NCI-H460 (cell line): Measurements from ENCODE around the gene ATF6B. TPM values are rescaled to one million over a fixed set of nuclear protein-coding genes. Genes with fewer than 3 reads are reported as not detected.

Source experiments
- small RNA-seq, 2 experiments: library from RNA; depleted of rRNA; stranded (forward); fragments of <200 nt; gene quantifications; one replicate each; pipeline ENCODE3, GENCODE V24; 2014
- total RNA-seq: library from RNA; depleted of rRNA; stranded (reverse); fragments of >200 nt; shearing (Covaris generic); gene quantifications from 2 replicates; pipeline ENCODE4 v1.2.3, GENCODE V29; 2014; rRNA removed

ATF6B gene
- total RNA-seq, 1 experiment from 2014 or later, result 20.7 TPM

Small RNA genes within 50 kb of the gene (small RNA-seq; reads per million reads assigned to genes)
- gene RNA5SP206, result 0 reads per million in 2 experiments

Other genes starting within 250 kb of the ATF6B start
- 0.07 TPM in 1 of 2 replicates, not detected in the other for gene SLC44A4, start 249.2 kb downstream of the ATF6B start, total RNA-seq
- 19.3 and 19.9 TPM in 2 replicates for gene EHMT2, start 230.5 kb downstream of the ATF6B start, total RNA-seq
- gene ZBTB12, start 226.2 kb downstream of the ATF6B start, total RNA-seq, result 1.8 and 2.8 TPM in 2 replicates
- 0.20 and 0.69 TPM in 2 replicates for gene C2, start 200.5 kb downstream of the ATF6B start, total RNA-seq
- not detected in 2 replicates for gene CFB, start 182.2 kb downstream of the ATF6B start, total RNA-seq
- 105 and 108 TPM in 2 replicates for gene NELFE, start 169.3 kb downstream of the ATF6B start, total RNA-seq
- gene SKIC2, start 169.1 kb downstream of the ATF6B start, total RNA-seq, result 22.1 and 24.1 TPM in 2 replicates
- 19.4 and 21.1 TPM in 2 replicates for gene DXO, start 156.1 kb downstream of the ATF6B start, total RNA-seq
- 0.42 and 0.81 TPM in 2 replicates for gene C4A, start 146.2 kb downstream of the ATF6B start, total RNA-seq
- gene C4B, start 113.5 kb downstream of the ATF6B start, total RNA-seq, result 0.69 and 0.87 TPM in 2 replicates
- not detected in 2 replicates for gene CYP21A2, start 89.8 kb downstream of the ATF6B start, total RNA-seq
- 22.2 and 24.6 TPM in 2 replicates for gene TNXB, start 18.9 kb downstream of the ATF6B start, total RNA-seq
- 4.9 and 5.7 TPM in 2 replicates for gene FKBPL, start 2.0 kb upstream of the ATF6B start, total RNA-seq
- 0.20 and 0.37 TPM in 2 replicates for gene PRRT1, start 23.7 kb upstream of the ATF6B start, total RNA-seq
- gene PPT2, start 25.9 kb upstream of the ATF6B start, total RNA-seq, result 25.2 and 29.5 TPM in 2 replicates
- 3.7 and 6.0 TPM in 2 replicates for gene EGFL8, start 36.3 kb upstream of the ATF6B start, total RNA-seq
- 47.7 and 49.0 TPM in 2 replicates for gene AGPAT1, start 47.8 kb upstream of the ATF6B start, total RNA-seq
- 30.1 and 31.6 TPM in 2 replicates for gene RNF5, start 50.2 kb upstream of the ATF6B start, total RNA-seq
- gene AGER, start 56.0 kb upstream of the ATF6B start, total RNA-seq, result 1.2 and 1.3 TPM in 2 replicates
- 9.7 and 10.7 TPM in 2 replicates for gene PBX2, start 62.0 kb upstream of the ATF6B start, total RNA-seq
- gene GPSM3, start 64.4 kb upstream of the ATF6B start, total RNA-seq, result 0.92 and 1.4 TPM in 2 replicates
- 1.5 and 1.7 TPM in 2 replicates for gene NOTCH4, start 95.8 kb upstream of the ATF6B start, total RNA-seq
- not detected in 2 replicates for gene TSBP1, start 243.7 kb upstream of the ATF6B start, total RNA-seq